Measurements from ENCODE around the gene CRLF1. TPM values are rescaled to one million over a fixed set of nuclear protein-coding genes. Genes with fewer than 3 reads are reported as not detected.

The CRLF1 gene
- polyA plus RNA-seq, 1 donor = 14.8 TPM

GRCh38 chr19:18558604-18559003, 48.0 kb downstream of the CRLF1 start:
- DNase-seq (ENCODE audit: low read depth) = no peak

GRCh38 chr19:18558202-18558555, 48.4 kb downstream of the CRLF1 start:
- no peak for DNase-seq (ENCODE audit: low read depth)

GRCh38 chr19:18557411-18558201, 49.0 kb downstream of the CRLF1 start, which contains the start of gene KXD1:
Gene KXD1 (plus strand): TSS chr19:18557870. CDS start chr19:18562057, 4,187 bp downstream.
- DNase-seq (ENCODE audit: low read depth) = peak; percentile 98

- DNase-seq (ENCODE audit: low read depth) = no peak
Measured at GRCh38 chr19:18551631-18552030, 55.0 kb downstream of the CRLF1 start.

GRCh38 chr19:18543814-18544475, 62.7 kb downstream of the CRLF1 start:
- DNase-seq (ENCODE audit: low read depth) = no peak

Other genes starting within 250 kb of the CRLF1 start
- gene GDF15, start 220.6 kb downstream of the CRLF1 start, polyA plus RNA-seq (ENCODE audit: insufficient read length) = 0.30 TPM
- 1.6 TPM for gene LRRC25, start 209.2 kb downstream of the CRLF1 start, polyA plus RNA-seq (ENCODE audit: insufficient read length)
- gene SSBP4, start 187.4 kb downstream of the CRLF1 start, polyA plus RNA-seq (ENCODE audit: insufficient read length) = 94.6 TPM
- gene ISYNA1, start 168.7 kb downstream of the CRLF1 start, polyA plus RNA-seq (ENCODE audit: insufficient read length) = 164 TPM
- gene ELL, start 84.7 kb downstream of the CRLF1 start, polyA plus RNA-seq (ENCODE audit: insufficient read length) = 16.8 TPM
- 113 TPM for gene FKBP8, start 63.2 kb downstream of the CRLF1 start, polyA plus RNA-seq (ENCODE audit: insufficient read length)
- 71.3 TPM for gene KXD1, start 48.9 kb downstream of the CRLF1 start, polyA plus RNA-seq (ENCODE audit: insufficient read length)
- gene UBA52, start 34.9 kb downstream of the CRLF1 start, polyA plus RNA-seq (ENCODE audit: insufficient read length) = 1,288 TPM
- gene REX1BD, start 18.0 kb downstream of the CRLF1 start, polyA plus RNA-seq (ENCODE audit: insufficient read length) = 33.4 TPM
- gene TMEM59L, start 6.1 kb upstream of the CRLF1 start, polyA plus RNA-seq (ENCODE audit: insufficient read length) = 8.9 TPM
- 4.4 TPM for gene KLHL26, start 30.2 kb upstream of the CRLF1 start, polyA plus RNA-seq (ENCODE audit: insufficient read length)
- gene CRTC1, start 76.9 kb upstream of the CRLF1 start, polyA plus RNA-seq (ENCODE audit: insufficient read length) = 15.2 TPM
- gene COMP, start 184.5 kb upstream of the CRLF1 start, polyA plus RNA-seq (ENCODE audit: insufficient read length) = 4.0 TPM
- gene UPF1, start 225.2 kb upstream of the CRLF1 start, polyA plus RNA-seq (ENCODE audit: insufficient read length) = 34.1 TPM

All from forelimb muscle (tissue), 1 donor.